OCI-LY7 (cell line): ENCODE data around the gene PGBD2. TPM values are rescaled to one million over a fixed set of nuclear protein-coding genes. Genes with fewer than 3 reads are reported as not detected.
"Not testable (repeated sequence)": the region's sequence is repeated elsewhere in the genome, so short reads cannot be mapped to it uniquely, and the experiment has no call there.

Experiments
- BruUV-seq: library from RNA; stranded (reverse); fragments of 400-500 nt; replicated peaks from 2 replicates; lab custom pipeline; 2021; lab: Mats Ljungman, UMichigan
- CTCF ChIA-PET: fragments of 300-600 bp; sonication (Branson Sonifier 250); formaldehyde crosslinking; loops from one replicate; lab custom pipeline; 2022; ENCODE audit warnings: antibody characterized with exemption; ENCODE audit not compliant: unreplicated experiment; lab: Charles Lee
- POLR2A ChIA-PET: fragments of 300-600 bp; sonication (Branson Sonifier 250); formaldehyde crosslinking; loops from one replicate; lab custom pipeline; 2022; ENCODE audit warnings: antibody characterized with exemption; lab: Charles Lee
- DNase-seq: peaks from one replicate; pipeline ENCODE4 v3.0.0-alpha.2; 2015; ENCODE audit warnings: low spot score
- H2AFZ ChIP-seq: fragments of 200-600 bp; sonication (generic), shearing (Covaris generic); 2 replicates; pipeline ENCODE4 v1.6.1; 2014; ENCODE audit warnings: mild to moderate bottlenecking, antibody characterized with exemption, low read length, moderate library complexity
- H3K27ac ChIP-seq: fragments of 200-600 bp; sonication (generic); 2 replicates; pipeline ENCODE4 v1.5.1; 2014; ENCODE audit warnings: mixed run types, low read depth, mild to moderate bottlenecking, moderate library complexity, low read length, inconsistent platforms; ENCODE audit not compliant: poor library complexity, severe bottlenecking
- H3K36me3 ChIP-seq: fragments of 200-600 bp; sonication (generic); 2 replicates; pipeline ENCODE4 v1.6.1; 2014; ENCODE audit warnings: mild to moderate bottlenecking, antibody characterized with exemption, low read length, moderate library complexity, mixed read lengths; ENCODE audit not compliant: insufficient read depth
- H3K4me1 ChIP-seq: fragments of 200-600 bp; sonication (generic); 2 replicates; pipeline ENCODE4 v1.5.1; 2014; ENCODE audit warnings: mild to moderate bottlenecking, low read length; ENCODE audit not compliant: insufficient read depth, poor library complexity, severe bottlenecking
- H3K4me2 ChIP-seq: fragments of 200-600 bp; sonication (generic); 2 replicates; pipeline ENCODE4 v1.6.1; 2014; ENCODE audit warnings: mild to moderate bottlenecking, low read length
- H3K4me3 ChIP-seq: fragments of 200-600 bp; sonication (generic); 2 replicates; pipeline ENCODE4 v1.5.1; 2014; ENCODE audit warnings: mild to moderate bottlenecking, low read depth, low read length; ENCODE audit not compliant: poor library complexity, severe bottlenecking
- H3K79me2 ChIP-seq: fragments of 200-600 bp; sonication (generic); 2 replicates; pipeline ENCODE4 v1.6.1; 2016; ENCODE audit warnings: low read depth, mild to moderate bottlenecking, low read length, moderate library complexity, mixed read lengths; ENCODE audit not compliant: insufficient read depth
- H3K9me2 ChIP-seq: fragments of 200-600 bp; sonication (generic); 2 replicates; pipeline ENCODE4 v1.6.1; 2016; ENCODE audit warnings: mild to moderate bottlenecking, low read length, mixed read lengths; ENCODE audit not compliant: insufficient read depth
- H3K9me3 ChIP-seq: fragments of 200-600 bp; sonication (generic); 2 replicates; pipeline ENCODE4 v1.6.1; 2014; ENCODE audit warnings: mild to moderate bottlenecking, mixed run types, low read length, mixed read lengths
- H4K20me1 ChIP-seq: fragments of 200-600 bp; sonication (generic); 2 replicates; pipeline ENCODE4 v1.6.1; 2014; ENCODE audit warnings: mild to moderate bottlenecking, antibody characterized with exemption, low read length, moderate library complexity, mixed read lengths; ENCODE audit not compliant: insufficient read depth
- CTCF ChIP-seq: fragments of 200-600 bp; sonication (generic); conservative IDR thresholded peaks from 2 replicates; pipeline ENCODE4 v1.5.1; 2014; ENCODE audit warnings: mild to moderate bottlenecking, antibody characterized with exemption, low read length, moderate library complexity, mixed read lengths
- EZH2phosphoT487 ChIP-seq: fragments of 200-600 bp; sonication (generic); IDR thresholded peaks from 2 replicates; pipeline ENCODE4 v1.6.1; 2018; ENCODE audit warnings: low read depth, borderline replicate concordance, mild to moderate bottlenecking, mixed run types, antibody characterized with exemption, low read length, moderate library complexity, mixed read lengths
- intact Hi-C: fragments of 100-400 bp; cut with micrococcal nuclease; formaldehyde crosslinking; loops from one replicate; pipeline ENCODE4 v1.10.0; 2022; ENCODE audit not compliant: unreplicated experiment
- total RNA-seq, 2 experiments: library from RNA; depleted of rRNA in 1 of 2; stranded (reverse); fragments of >200 nt in 1 of 2; shearing (Covaris generic) in 1 of 2; gene quantifications; 2 replicates each; pipeline ENCODE4 v1.2.3, GENCODE V29; 2014 to 2022

Gene PGBD2
- total RNA-seq, 2 experiments from 2014 or later: 7.5 to 9.2 TPM

- H3K4me3 ChIP-seq: no peak overlapping the region
- ChIA-PET CTCF (no interaction called here), POLR2A (interaction anchor here (1.0 to 1.2 kb wide), 3 partner anchors 18 to 53 kb away, joined by 3 to 5 read pairs (median 3); partner anchors contain the start of gene PGBD2)
- no peak overlapping the region for H3K4me2 ChIP-seq
- no peaks in the 10 kb centered on the region for H3K9me2 ChIP-seq
- no peaks in the 10 kb centered on the region for H4K20me1 ChIP-seq
- H2AFZ ChIP-seq: no peak overlapping the region
- DNase-seq: no peak
- H3K4me1 ChIP-seq: peaks cover 6% of the 10 kb centered on the region
- intact Hi-C loops: no loop called here
- peaks cover 3% of the 10 kb centered on the region; the same call in 1 of the 2 replicates for H3K36me3 ChIP-seq
- TF ChIP-seq EZH2phosphoT487 (no peak), CTCF (no peak)
- H3K27ac ChIP-seq: no peak overlapping the region
- H3K9me3 ChIP-seq: no peaks in the 10 kb centered on the region
- BruUV-seq: no TSS peak
- H3K79me2 ChIP-seq: no peaks in the 10 kb centered on the region
Observed at GRCh38 chr1:248926401-248927182, 20.6 kb downstream of the PGBD2 start.

- H3K4me1 ChIP-seq, H3K79me2 ChIP-seq, DNase-seq, H3K4me3 ChIP-seq, H4K20me1 ChIP-seq, intact Hi-C loops, H3K4me2 ChIP-seq, H2AFZ ChIP-seq, CTCF ChIA-PET, BruUV-seq, H3K36me3 ChIP-seq, H3K9me3 ChIP-seq, H3K27ac ChIP-seq, H3K9me2 ChIP-seq: not testable (repeated sequence)
- POLR2A ChIA-PET: interaction anchor here (1.2 kb wide), 1 partner anchor 54 kb away, joined by 3 read pairs; no protein-coding TSS in a partner anchor
Observed at GRCh38 chr1:248927283-248927682, 21.2 kb downstream of the PGBD2 start.

GRCh38 chr1:248928122-248928521, 22.1 kb downstream of the PGBD2 start:
- CTCF ChIA-PET, H3K9me3 ChIP-seq, H3K4me2 ChIP-seq, DNase-seq, H3K27ac ChIP-seq, H2AFZ ChIP-seq, POLR2A ChIA-PET, H4K20me1 ChIP-seq, H3K4me1 ChIP-seq, H3K36me3 ChIP-seq, H3K4me3 ChIP-seq, BruUV-seq, intact Hi-C loops, H3K9me2 ChIP-seq, H3K79me2 ChIP-seq: not testable (repeated sequence)

- H3K36me3 ChIP-seq, H3K9me2 ChIP-seq, H4K20me1 ChIP-seq, DNase-seq, POLR2A ChIA-PET, H3K9me3 ChIP-seq, CTCF ChIA-PET, H3K27ac ChIP-seq, H3K79me2 ChIP-seq, H3K4me2 ChIP-seq, H2AFZ ChIP-seq, H3K4me3 ChIP-seq, intact Hi-C loops, H3K4me1 ChIP-seq, BruUV-seq: not testable (repeated sequence)
Observed at GRCh38 chr1:248930037-248930436, 24.0 kb downstream of the PGBD2 start.

GRCh38 chr1:248938173-248938809, 32.3 kb downstream of the PGBD2 start:
- H3K79me2 ChIP-seq: not testable (repeated sequence)

More at GRCh38 chr1:248938173-248938809, 32.3 kb downstream of the PGBD2 start:
- H3K9me3 ChIP-seq, H4K20me1 ChIP-seq, CTCF ChIA-PET, H3K36me3 ChIP-seq, H3K4me1 ChIP-seq, DNase-seq, H3K27ac ChIP-seq, POLR2A ChIA-PET, H2AFZ ChIP-seq, intact Hi-C loops, BruUV-seq, H3K4me3 ChIP-seq, H3K9me2 ChIP-seq, H3K4me2 ChIP-seq: not testable (repeated sequence)
